ENCODE results near the gene TFR2. TPM values are rescaled to one million over a fixed set of nuclear protein-coding genes. Genes with fewer than 3 reads are reported as not detected.

The TFR2 gene
- total and polyA plus RNA-seq, 4 donors = 0.45 to 2.1 TPM; not detected in 2

GRCh38 chr7:100570954-100571828 is 70.2 kb downstream of the TFR2 start:
- H3K4me1 ChIP-seq (ENCODE audit: control insufficient read depth in 1 of 2, insufficient read depth in 2 of 2, low read length in 2 of 2) = no peaks in the 10 kb centered on the region
- no peaks in the 10 kb centered on the region for H3K27me3 ChIP-seq (ENCODE audit: control insufficient read depth in 1 of 2, insufficient read depth in 2 of 2, low read length in 1 of 2)
- H3K36me3 ChIP-seq (ENCODE audit: control insufficient read depth in 1 of 2, insufficient read depth in 2 of 2, low read length in 1 of 2) = no peaks in the 10 kb centered on the region
- ATAC-seq (ENCODE audit: low FRiP score) (no peak), DNase-seq (peak in 1 of 2 donors; percentile 45)
- H3K4me3 ChIP-seq (ENCODE audit: low read length in 2 of 2) = no peak overlapping the region
- H3K27ac ChIP-seq (ENCODE audit: low read depth in 1 of 2, low read length in 2 of 2) = no peak overlapping the region
- H3K9me3 ChIP-seq (ENCODE audit: control insufficient read depth, low read length) = no peaks in the 10 kb centered on the region
- 70 to 71% methylated on average over 26 of the region's 26 CpGs for WGBS, 2 donors
- intact Hi-C loops (cut with DNase I) = no loop called here

Other genes starting within 250 kb of the TFR2 start
- 1 to 10 TPM; 2.2 to 4.4 TPM for gene ZCWPW1, start 212.8 kb downstream of the TFR2 start, total RNA-seq
- gene ZCWPW1, start 212.8 kb downstream of the TFR2 start, polyA plus RNA-seq = 10 to 100 TPM in 1 of 2 donors, 1 to 10 TPM in 1; 4.0 to 18.7 TPM
- gene MEPCE, start 211.7 kb downstream of the TFR2 start, total RNA-seq = 10 to 100 TPM; 26.3 to 31.8 TPM
- gene MEPCE, start 211.7 kb downstream of the TFR2 start, polyA plus RNA-seq = 10 to 100 TPM; 13.0 to 27.2 TPM
- gene PPP1R35, start 205.1 kb downstream of the TFR2 start, total RNA-seq = 10 to 100 TPM; 24.7 to 29.7 TPM
- gene PPP1R35, start 205.1 kb downstream of the TFR2 start, polyA plus RNA-seq = 10 to 100 TPM; 16.0 to 69.5 TPM
- 1 to 10 TPM; 1.0 to 2.0 TPM for gene SPACDR, start 177.3 kb downstream of the TFR2 start, total RNA-seq
- gene SPACDR, start 177.3 kb downstream of the TFR2 start, polyA plus RNA-seq = under 1 TPM in 1 of 2 donors, not detected in 1; 0.31 TPM
- 10 to 100 TPM; 31.2 to 46.5 TPM for gene TSC22D4, start 162.3 kb downstream of the TFR2 start, total RNA-seq
- gene TSC22D4, start 162.3 kb downstream of the TFR2 start, polyA plus RNA-seq = 10 to 100 TPM; 18.8 to 35.5 TPM
- 1 to 10 TPM in 1 of 2 donors, under 1 TPM in 1; 0.75 to 1.3 TPM for gene NYAP1, start 157.6 kb downstream of the TFR2 start, total RNA-seq
- under 1 TPM; 0.18 to 0.25 TPM for gene NYAP1, start 157.6 kb downstream of the TFR2 start, polyA plus RNA-seq
- gene AGFG2, start 102.3 kb downstream of the TFR2 start, total RNA-seq = 10 to 100 TPM; 28.4 to 29.2 TPM
- 10 to 100 TPM in 1 of 2 donors, 1 to 10 TPM in 1; 6.4 to 14.6 TPM for gene AGFG2, start 102.3 kb downstream of the TFR2 start, polyA plus RNA-seq
- 1 to 10 TPM; 2.1 to 7.5 TPM for gene SAP25, start 67.7 kb downstream of the TFR2 start, total RNA-seq
- gene SAP25, start 67.7 kb downstream of the TFR2 start, polyA plus RNA-seq = 1 to 10 TPM in 1 of 2 donors, under 1 TPM in 1; 0.75 to 9.9 TPM
- gene LRCH4, start 55.4 kb downstream of the TFR2 start, total RNA-seq = 10 to 100 TPM; 39.1 to 56.0 TPM
- gene LRCH4, start 55.4 kb downstream of the TFR2 start, polyA plus RNA-seq = 10 to 100 TPM; 26.3 to 68.2 TPM
- gene FBXO24, start 55.2 kb downstream of the TFR2 start, total RNA-seq = under 1 TPM in 1 of 2 donors, not detected in 1; 0.81 TPM
- gene FBXO24, start 55.2 kb downstream of the TFR2 start, polyA plus RNA-seq = 1 to 10 TPM in 1 of 2 donors, not detected in 1; 1.2 TPM
- 100 to 1,000 TPM in 1 of 2 donors, 10 to 100 TPM in 1; 75.1 to 277 TPM for gene PCOLCE, start 39.2 kb downstream of the TFR2 start, total RNA-seq
- gene PCOLCE, start 39.2 kb downstream of the TFR2 start, polyA plus RNA-seq = 100 to 1,000 TPM in 1 of 2 donors, 10 to 100 TPM in 1; 34.3 to 341 TPM
- 10 to 100 TPM; 15.1 to 19.1 TPM for gene MOSPD3, start 29.0 kb downstream of the TFR2 start, total RNA-seq
- 10 to 100 TPM; 14.0 to 33.0 TPM for gene MOSPD3, start 29.0 kb downstream of the TFR2 start, polyA plus RNA-seq
- not detected for gene ACTL6B, start 14.9 kb upstream of the TFR2 start, total RNA-seq
- not detected for gene ACTL6B, start 14.9 kb upstream of the TFR2 start, polyA plus RNA-seq
- gene GNB2, start 32.2 kb upstream of the TFR2 start, total RNA-seq = 100 to 1,000 TPM; 185 to 204 TPM
- gene GNB2, start 32.2 kb upstream of the TFR2 start, polyA plus RNA-seq = 100 to 1,000 TPM; 107 to 227 TPM
- 10 to 100 TPM; 36.0 to 48.1 TPM for gene GIGYF1, start 52.7 kb upstream of the TFR2 start, total RNA-seq
- 10 to 100 TPM in 1 of 2 donors, 1 to 10 TPM in 1; 6.6 to 51.6 TPM for gene GIGYF1, start 52.7 kb upstream of the TFR2 start, polyA plus RNA-seq
- gene POP7, start 64.6 kb upstream of the TFR2 start, total RNA-seq = 10 to 100 TPM; 16.4 to 17.9 TPM
- 10 to 100 TPM; 29.6 to 31.8 TPM for gene POP7, start 64.6 kb upstream of the TFR2 start, polyA plus RNA-seq
- gene EPO, start 78.9 kb upstream of the TFR2 start, total RNA-seq = not detected
- gene EPO, start 78.9 kb upstream of the TFR2 start, polyA plus RNA-seq = under 1 TPM in 1 of 2 donors, not detected in 1; 0.26 TPM
- gene ZAN, start 92.0 kb upstream of the TFR2 start, total RNA-seq = not detected
- not detected for gene ZAN, start 92.0 kb upstream of the TFR2 start, polyA plus RNA-seq
- gene EPHB4, start 186.0 kb upstream of the TFR2 start, total RNA-seq = 10 to 100 TPM; 44.8 to 71.6 TPM
- 1 to 10 TPM; 4.3 to 4.5 TPM for gene EPHB4, start 186.0 kb upstream of the TFR2 start, polyA plus RNA-seq
- gene SLC12A9, start 211.2 kb upstream of the TFR2 start, total RNA-seq = 10 to 100 TPM; 20.3 to 34.3 TPM
- gene SLC12A9, start 211.2 kb upstream of the TFR2 start, polyA plus RNA-seq = 10 to 100 TPM in 1 of 2 donors, 1 to 10 TPM in 1; 8.5 to 43.9 TPM
- gene TRIP6, start 225.8 kb upstream of the TFR2 start, total RNA-seq = 10 to 100 TPM; 77.3 to 80.3 TPM
- gene TRIP6, start 225.8 kb upstream of the TFR2 start, polyA plus RNA-seq = 100 to 1,000 TPM in 1 of 2 donors, 10 to 100 TPM in 1; 39.3 to 136 TPM
- 100 to 1,000 TPM in 1 of 2 donors, 10 to 100 TPM in 1; 95.5 to 118 TPM for gene SRRT, start 233.6 kb upstream of the TFR2 start, total RNA-seq
- gene SRRT, start 233.6 kb upstream of the TFR2 start, polyA plus RNA-seq = 100 to 1,000 TPM in 1 of 2 donors, 10 to 100 TPM in 1; 22.2 to 151 TPM
- 1 to 10 TPM; 2.0 to 2.6 TPM for gene UFSP1, start 248.2 kb upstream of the TFR2 start, total RNA-seq
- 1 to 10 TPM; 1.5 to 2.0 TPM for gene UFSP1, start 248.2 kb upstream of the TFR2 start, polyA plus RNA-seq